ENCODE measurements around the gene DIS3L2. TPM values are rescaled to one million over a fixed set of nuclear protein-coding genes. Genes with fewer than 3 reads are reported as not detected.

The DIS3L2 gene
- total RNA-seq, 4 donors from 2014 or later: 52.8 to 74.9 (median 61.8) TPM

GRCh38 chr2:232200195-232200594, 238.7 kb downstream of the DIS3L2 start:
- no peak overlapping the region for H3K27ac ChIP-seq
- no peak for DNase-seq (ENCODE audit: low spot score in 2 of 2)
- 79 to 90% methylated on average over 2 of the region's 2 CpGs for WGBS, 2 donors
- peaks cover 0 to 20% (median 0%) of the 10 kb centered on the region in 4 donors for H3K4me1 ChIP-seq
- TF ChIP-seq EP300 (IDR thresholded peaks at IDR 0.05) (no peak), CTCF (IDR thresholded peaks at IDR 0.05) (no peak), POLR2A (IDR thresholded peaks at IDR 0.05) (no peak)
- peaks cover 0 to 19% (median 0%) of the 10 kb centered on the region in 3 donors for H3K36me3 ChIP-seq
- H3K27me3 ChIP-seq: no peaks in the 10 kb centered on the region
- no peak overlapping the region for H3K4me3 ChIP-seq
- peaks cover 0 to 3% (median 0%) of the 10 kb centered on the region in 4 donors for H3K9me3 ChIP-seq

- H3K27me3 ChIP-seq: no peaks in the 10 kb centered on the region
- H3K36me3 ChIP-seq: peaks cover 0 to 11% (median 0%) of the 10 kb centered on the region in 3 donors
- no peak overlapping the region for H3K27ac ChIP-seq
- 84% methylated on average over 5 of the region's 5 CpGs for WGBS, 2 donors
- no peak overlapping the region for H3K4me3 ChIP-seq
- DNase-seq (ENCODE audit: low spot score in 2 of 2): no peak
- H3K4me1 ChIP-seq: peaks cover 0 to 21% (median 0%) of the 10 kb centered on the region in 4 donors
- TF ChIP-seq POLR2A (IDR thresholded peaks at IDR 0.05) (no peak), CTCF (IDR thresholded peaks at IDR 0.05) (no peak), EP300 (IDR thresholded peaks at IDR 0.05) (no peak)
- no peaks in the 10 kb centered on the region for H3K9me3 ChIP-seq
Observed at GRCh38 chr2:232203166-232203891, 241.8 kb downstream of the DIS3L2 start.

- no peak overlapping the region for H3K27ac ChIP-seq
- H3K4me3 ChIP-seq: no peak overlapping the region
- no peaks in the 10 kb centered on the region for H3K9me3 ChIP-seq
- H3K27me3 ChIP-seq: no peaks in the 10 kb centered on the region
- H3K4me1 ChIP-seq: peaks cover 0 to 21% (median 0%) of the 10 kb centered on the region in 4 donors
- TF ChIP-seq CTCF (IDR thresholded peaks at IDR 0.05): no peak
- TF ChIP-seq POLR2A (IDR thresholded peaks at IDR 0.05): no peak
- TF ChIP-seq EP300 (IDR thresholded peaks at IDR 0.05): no peak
- DNase-seq (ENCODE audit: low spot score in 2 of 2): no peak
- 77 to 83% methylated on average over 5 of the region's 5 CpGs for WGBS, 2 donors
- H3K36me3 ChIP-seq: peaks cover 0 to 6% (median 0%) of the 10 kb centered on the region in 3 donors
Observed at GRCh38 chr2:232203936-232204335, 242.4 kb downstream of the DIS3L2 start.

GRCh38 chr2:232204457-232204931, 243.0 kb downstream of the DIS3L2 start:
- WGBS, 2 donors: 30 to 47% methylated on average over 9 of the region's 9 CpGs

More at GRCh38 chr2:232204457-232204931, 243.0 kb downstream of the DIS3L2 start:
- Histone ChIP-seq H3K27me3 (no peaks in the 10 kb centered on the region), H3K36me3 (peaks cover 0 to 11% (median 0%) of the 10 kb centered on the region in 3 donors), H3K27ac (no peak overlapping the region), H3K4me1 (peaks cover 0 to 21% (median 0%) of the 10 kb centered on the region in 4 donors), H3K4me3 (no peak overlapping the region), H3K9me3 (no peaks in the 10 kb centered on the region)
- DNase-seq (ENCODE audit: low spot score in 2 of 2): no peak
- TF ChIP-seq POLR2A (IDR thresholded peaks at IDR 0.05) (no peak), CTCF (IDR thresholded peaks at IDR 0.05) (no peak), EP300 (IDR thresholded peaks at IDR 0.05) (no peak)
